OCI-LY1 (cell line): ENCODE measurements around the gene PARD3.

Source experiments
- EZH2 ChIP-seq: fragments of 200-600 bp; sonication (generic), shearing (Covaris generic); IDR thresholded peaks from 2 replicates; pipeline ENCODE4 v1.8.0; 2017; ENCODE audit warnings: borderline replicate concordance, mixed run types, mild to moderate bottlenecking, antibody characterized with exemption, low read length, moderate library complexity, mixed read lengths
- TF ChIP-seq, protein P1 (sequence below): fragments of 200-600 bp; sonication (generic), shearing (Covaris generic); IDR thresholded peaks from 2 replicates; pipeline ENCODE4 v1.5.1; 2017; ENCODE audit warnings: mild to moderate bottlenecking, antibody characterized with exemption, low read length, moderate library complexity, mixed read lengths

DNA sequence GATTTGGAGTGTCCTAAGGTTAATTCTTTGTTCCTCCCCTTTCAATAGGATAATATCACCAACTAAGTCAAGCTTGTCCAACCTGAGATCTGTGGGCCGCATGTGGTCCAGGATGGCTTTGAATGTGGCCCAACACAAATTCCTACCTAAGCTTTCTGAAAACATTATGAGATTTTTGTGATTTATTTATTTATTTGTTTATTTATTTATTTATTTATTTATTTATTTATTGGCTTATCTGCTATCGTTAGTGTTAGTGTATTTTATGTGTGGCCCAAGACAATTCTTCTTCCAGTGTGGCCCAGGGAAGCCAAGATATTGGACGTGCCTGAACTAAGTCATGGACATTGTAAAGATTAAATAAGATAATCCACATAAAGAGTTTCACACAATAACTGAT lies 446.0 kb downstream of the PARD3 start:
- no peak for TF ChIP-seq EZH2
- TF ChIP-seq, protein P1, sequence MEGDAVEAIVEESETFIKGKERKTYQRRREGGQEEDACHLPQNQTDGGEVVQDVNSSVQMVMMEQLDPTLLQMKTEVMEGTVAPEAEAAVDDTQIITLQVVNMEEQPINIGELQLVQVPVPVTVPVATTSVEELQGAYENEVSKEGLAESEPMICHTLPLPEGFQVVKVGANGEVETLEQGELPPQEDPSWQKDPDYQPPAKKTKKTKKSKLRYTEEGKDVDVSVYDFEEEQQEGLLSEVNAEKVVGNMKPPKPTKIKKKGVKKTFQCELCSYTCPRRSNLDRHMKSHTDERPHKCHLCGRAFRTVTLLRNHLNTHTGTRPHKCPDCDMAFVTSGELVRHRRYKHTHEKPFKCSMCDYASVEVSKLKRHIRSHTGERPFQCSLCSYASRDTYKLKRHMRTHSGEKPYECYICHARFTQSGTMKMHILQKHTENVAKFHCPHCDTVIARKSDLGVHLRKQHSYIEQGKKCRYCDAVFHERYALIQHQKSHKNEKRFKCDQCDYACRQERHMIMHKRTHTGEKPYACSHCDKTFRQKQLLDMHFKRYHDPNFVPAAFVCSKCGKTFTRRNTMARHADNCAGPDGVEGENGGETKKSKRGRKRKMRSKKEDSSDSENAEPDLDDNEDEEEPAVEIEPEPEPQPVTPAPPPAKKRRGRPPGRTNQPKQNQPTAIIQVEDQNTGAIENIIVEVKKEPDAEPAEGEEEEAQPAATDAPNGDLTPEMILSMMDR = no peak
